ENCODE data around the gene GGT6.
A peak's percentile ranks its signal among the peaks of the same experiment; 100 is the strongest.
"Not testable (repeated sequence)": the region's sequence is repeated elsewhere in the genome, so short reads cannot be mapped to it uniquely, and the experiment has no call there.

Gene GGT6

GRCh38 chr17:4591529-4591928 is 31.2 kb upstream of the GGT6 start:
- DNase-seq (ENCODE audit: low read depth) = no peak

GRCh38 chr17:4590981-4591453 is 30.6 kb upstream of the GGT6 start:
- DNase-seq (ENCODE audit: low read depth) = no peak

- DNase-seq (ENCODE audit: low read depth) = not testable (repeated sequence)
Measured at GRCh38 chr17:4590042-4590441, 29.7 kb upstream of the GGT6 start.

DNA sequence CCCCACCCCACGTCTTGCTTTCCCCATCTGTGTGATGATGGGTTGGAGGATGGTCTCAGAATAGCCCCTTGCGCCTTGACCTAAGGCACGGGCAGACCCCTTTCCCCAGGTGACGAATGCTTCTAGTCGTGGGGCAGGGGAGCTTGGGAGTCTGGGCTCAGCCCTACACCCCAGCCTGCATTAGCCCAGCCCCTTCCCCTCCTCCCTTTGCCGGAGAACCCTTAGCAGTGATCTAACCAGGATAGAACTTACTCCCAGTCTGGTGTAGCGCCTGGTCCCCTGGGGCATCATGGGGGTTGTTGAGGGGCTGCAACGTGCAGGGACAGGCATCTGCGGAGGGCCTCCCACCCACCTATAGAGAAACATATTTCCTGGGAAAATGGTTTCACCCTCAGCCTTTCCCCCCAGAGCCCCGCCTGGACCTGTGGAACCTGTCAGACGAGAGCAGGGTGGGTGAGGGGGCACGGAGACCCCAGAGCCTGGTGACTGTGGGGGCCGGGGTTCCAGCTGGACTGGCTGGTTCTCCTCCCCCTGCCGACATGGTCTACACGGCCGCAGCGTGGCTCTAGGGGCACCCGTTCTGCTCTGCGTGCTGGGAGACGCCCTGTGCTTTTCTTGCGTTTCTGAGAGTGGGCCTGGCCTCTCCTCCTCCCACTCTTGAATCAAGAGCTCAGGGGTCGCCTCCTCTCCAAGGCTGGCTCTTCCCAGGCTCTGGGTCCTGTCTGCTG is 28.7 kb upstream of the GGT6 start:
- no peak for DNase-seq (ENCODE audit: low read depth)

DNA sequence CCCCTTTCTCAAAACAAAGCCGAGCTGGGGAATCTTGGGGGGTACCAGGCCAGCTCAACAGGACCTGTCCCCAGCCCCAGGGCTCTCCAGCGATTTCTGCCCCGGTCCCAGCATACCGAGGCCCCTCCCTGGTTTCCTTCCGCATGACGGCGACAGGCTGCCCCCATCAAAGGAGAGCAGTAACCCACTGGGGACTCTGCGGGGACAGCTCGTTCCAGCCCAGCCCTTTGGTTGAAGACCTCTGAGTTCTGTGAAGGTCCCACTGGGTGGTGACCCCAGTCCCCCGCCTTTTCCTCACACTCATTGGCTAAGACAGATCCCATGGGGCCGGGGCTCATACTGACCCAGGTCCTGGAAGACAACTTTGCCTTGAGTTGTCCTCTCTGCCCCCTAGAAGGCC is 28.0 kb upstream of the GGT6 start:
- DNase-seq (ENCODE audit: low read depth) = no peak

GRCh38 chr17:4587803-4588202 is 27.4 kb upstream of the GGT6 start:
- DNase-seq (ENCODE audit: low read depth) = no peak

DNA sequence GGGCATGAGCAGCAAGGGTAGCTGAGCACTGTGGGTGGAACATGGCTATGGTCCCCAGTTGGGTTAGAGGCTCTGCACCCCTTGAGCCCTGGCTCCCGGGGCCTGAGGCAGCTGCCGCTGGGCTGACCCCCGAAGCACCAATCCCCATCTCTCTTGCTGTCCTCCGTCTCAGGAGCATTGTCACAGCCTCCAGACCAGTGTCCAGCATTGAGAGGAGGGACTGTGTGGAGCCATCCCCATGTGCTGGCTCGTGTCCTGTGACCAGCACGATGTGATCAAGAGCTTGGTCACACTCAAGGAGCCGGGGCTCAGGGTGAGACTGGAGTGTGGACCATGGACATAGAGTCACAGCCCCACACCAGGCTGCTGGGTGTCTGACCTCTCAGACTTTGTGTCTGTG is 26.8 kb upstream of the GGT6 start:
- DNase-seq (ENCODE audit: low read depth) = no peak

GRCh38 chr17:4586043-4586442 is 25.7 kb upstream of the GGT6 start:
- DNase-seq (ENCODE audit: low read depth) = no peak

DNA sequence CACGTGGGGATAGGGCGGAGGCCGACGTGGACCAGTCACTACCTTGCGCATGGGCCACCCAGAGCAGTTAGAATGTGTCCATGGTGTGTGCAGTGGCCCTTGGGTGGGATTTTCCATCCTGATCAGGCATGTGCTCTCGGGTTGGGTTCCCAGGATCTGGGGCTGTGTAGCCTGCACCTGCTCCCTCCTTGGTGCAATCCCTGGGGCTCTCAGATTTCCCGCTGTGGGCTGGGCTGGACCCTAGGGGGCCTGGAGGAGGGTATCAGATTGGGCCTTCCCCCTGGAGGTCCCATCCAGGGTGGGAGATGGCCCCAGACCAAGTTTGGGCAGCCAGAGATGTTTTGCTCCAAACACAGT is 25.2 kb upstream of the GGT6 start:
- no peak for DNase-seq (ENCODE audit: low read depth)

DNA sequence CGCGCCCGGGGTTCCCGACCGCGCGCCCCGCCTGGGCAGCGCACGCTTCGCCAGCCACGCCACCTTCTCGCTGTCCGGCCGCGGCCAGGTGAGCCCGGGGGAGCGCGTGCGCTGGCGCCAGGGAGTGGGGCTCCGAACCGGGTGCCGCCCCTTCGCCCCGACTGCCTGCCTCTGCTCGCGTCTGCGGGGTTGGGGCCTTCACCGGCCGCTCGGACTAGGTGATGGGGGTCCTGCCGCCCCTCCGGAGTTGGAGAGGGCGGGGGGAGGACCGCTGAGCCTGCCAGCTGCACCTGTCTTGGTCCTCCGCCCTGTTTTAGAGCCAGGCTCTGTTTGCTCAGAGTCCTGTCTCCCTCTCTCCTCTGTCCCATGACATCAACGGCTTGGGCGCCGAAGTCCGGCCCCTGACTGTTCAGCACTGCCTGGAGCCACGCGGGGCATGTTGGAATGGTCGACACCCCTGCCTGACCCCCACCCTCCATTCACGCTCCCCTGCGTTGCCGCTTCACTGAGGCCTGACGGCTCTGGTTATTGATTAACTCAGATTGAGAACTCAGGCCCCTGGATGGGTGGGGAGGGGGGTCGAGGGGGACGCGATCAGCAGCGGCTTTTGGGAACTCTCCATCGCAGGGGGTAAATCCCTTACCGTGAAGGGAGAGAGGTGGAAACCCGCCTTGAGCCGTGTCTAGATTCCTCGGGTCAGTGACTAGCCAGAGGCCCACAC is 24.7 kb upstream of the GGT6 start:
- no peak for DNase-seq (ENCODE audit: low read depth)

GRCh38 chr17:4584101-4584916 is 23.9 kb upstream of the GGT6 start, which contains the start of gene SMTNL2:
Gene SMTNL2, plus strand, starts transcription at chr17:4584529. Its CDS starts 77 bp downstream, at chr17:4584606.
- peak; percentile 18 for DNase-seq (ENCODE audit: low read depth)

DNA sequence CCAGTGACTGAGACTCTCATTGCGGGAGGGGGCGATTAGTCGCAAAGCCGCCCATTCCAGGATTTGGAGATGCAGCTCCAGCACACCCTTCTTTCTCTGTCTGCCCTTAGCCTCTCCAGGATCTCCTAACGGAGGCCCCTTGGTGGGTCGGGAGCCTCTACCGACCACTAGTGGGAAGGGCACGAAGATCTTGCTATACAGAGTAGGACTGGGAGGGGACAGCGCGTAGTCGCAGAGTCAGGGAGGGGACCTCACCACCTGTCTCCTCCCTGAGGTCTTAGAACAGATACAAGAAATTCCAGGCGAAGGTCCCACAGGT is 23.4 kb upstream of the GGT6 start:
- no peak for DNase-seq (ENCODE audit: low read depth)

- no peak for DNase-seq (ENCODE audit: low read depth)
Measured at GRCh38 chr17:4583206-4583605, 22.8 kb upstream of the GGT6 start.

DNA sequence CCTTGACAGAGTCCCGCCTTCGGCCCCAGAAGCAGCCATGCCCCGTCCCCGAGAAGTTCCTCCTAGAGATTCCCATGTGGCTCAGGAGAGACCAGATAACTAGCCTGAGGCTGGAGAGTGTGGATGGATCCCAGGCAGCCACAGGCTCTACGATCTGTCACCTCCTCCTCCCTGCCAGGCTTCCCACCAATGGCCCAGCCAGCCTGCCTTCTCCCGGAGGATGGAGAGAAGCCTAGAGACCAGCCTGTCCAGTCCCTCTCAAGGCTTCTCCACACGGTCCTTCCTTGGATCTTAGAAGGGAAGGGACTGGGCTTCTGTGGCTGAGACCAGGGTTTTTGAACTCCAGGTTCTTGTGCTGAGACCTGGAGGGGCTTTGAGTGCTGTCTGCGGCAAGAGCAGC is 22.3 kb upstream of the GGT6 start:
- no peak for DNase-seq (ENCODE audit: low read depth)

DNA sequence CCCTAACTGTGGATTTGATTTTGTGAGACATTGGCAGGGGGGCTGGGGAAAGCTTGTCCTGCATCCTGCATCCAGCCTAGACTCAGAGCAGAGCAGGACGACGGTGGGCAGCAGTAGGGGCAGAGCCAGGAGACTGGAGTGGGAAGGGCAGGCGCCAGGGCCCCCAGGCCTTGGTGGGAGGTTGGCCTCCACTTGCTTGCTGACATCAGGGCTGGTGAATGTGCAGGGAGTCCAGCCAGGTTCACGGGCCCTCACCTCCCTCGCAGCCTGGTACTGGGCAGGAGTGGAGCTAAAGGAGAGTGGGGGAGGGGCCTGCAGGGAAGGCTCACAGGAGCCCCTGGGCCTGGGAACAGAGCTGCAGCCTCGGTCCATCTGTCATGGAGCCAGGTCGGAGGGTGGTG is 21.7 kb upstream of the GGT6 start:
- DNase-seq (ENCODE audit: low read depth) = no peak

DNA sequence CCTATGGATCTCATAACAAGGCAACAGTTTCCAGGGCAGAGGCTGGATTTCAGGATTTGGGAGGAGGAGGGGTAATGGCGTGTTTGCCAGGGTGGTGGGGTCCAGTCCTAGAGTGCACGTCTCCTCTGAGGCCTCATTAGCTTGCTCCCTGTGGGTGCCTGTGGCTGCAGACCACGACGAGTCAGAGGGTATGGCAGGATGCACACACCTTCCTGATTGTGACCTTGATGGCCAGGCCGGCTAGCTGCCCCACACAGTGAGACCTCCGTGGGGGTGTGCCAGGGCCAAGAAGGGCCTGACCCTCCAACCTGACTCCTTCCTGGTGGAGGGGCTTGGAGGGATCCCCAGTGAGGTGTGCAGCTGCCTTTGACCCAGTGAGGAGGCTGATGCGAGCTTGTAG is 19.9 kb upstream of the GGT6 start:
- no peak for DNase-seq (ENCODE audit: low read depth)

GRCh38 chr17:4579678-4580077 is 19.3 kb upstream of the GGT6 start:
- DNase-seq (ENCODE audit: low read depth) = no peak

GRCh38 chr17:4578349-4578748 is 18.0 kb upstream of the GGT6 start:
- DNase-seq (ENCODE audit: low read depth) = not testable (repeated sequence)

DNA sequence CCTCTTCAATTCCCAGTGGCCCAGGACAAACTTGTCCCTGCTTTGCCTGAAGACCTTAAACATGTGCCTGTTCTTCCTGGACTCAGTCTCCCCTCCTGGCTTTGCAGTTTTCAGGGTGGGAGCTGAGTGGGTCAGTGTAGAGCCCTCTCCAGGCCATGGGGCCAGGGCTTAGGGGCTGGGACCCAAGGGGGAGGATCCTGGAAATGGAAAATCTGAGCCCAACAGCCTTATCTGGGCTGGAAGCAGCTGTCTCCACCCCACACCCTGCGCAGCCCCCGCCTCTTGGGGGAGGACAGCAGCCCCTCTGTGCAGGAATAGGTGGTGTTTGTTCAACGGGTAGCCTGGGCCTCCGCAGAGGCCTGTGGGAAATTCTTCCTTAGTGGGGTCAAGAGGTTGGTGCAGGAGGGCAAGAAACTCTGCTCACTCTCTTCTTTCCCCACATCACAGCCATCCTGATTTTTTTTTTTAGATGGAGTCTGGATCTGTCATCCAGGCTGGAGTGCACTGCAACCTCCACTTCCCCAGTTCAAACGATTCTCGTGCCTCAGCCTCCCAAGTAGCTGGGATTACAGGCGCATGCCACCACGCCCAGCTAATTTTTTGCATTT is 17.1 kb upstream of the GGT6 start:
- no peak for DNase-seq (ENCODE audit: low read depth)

DNA sequence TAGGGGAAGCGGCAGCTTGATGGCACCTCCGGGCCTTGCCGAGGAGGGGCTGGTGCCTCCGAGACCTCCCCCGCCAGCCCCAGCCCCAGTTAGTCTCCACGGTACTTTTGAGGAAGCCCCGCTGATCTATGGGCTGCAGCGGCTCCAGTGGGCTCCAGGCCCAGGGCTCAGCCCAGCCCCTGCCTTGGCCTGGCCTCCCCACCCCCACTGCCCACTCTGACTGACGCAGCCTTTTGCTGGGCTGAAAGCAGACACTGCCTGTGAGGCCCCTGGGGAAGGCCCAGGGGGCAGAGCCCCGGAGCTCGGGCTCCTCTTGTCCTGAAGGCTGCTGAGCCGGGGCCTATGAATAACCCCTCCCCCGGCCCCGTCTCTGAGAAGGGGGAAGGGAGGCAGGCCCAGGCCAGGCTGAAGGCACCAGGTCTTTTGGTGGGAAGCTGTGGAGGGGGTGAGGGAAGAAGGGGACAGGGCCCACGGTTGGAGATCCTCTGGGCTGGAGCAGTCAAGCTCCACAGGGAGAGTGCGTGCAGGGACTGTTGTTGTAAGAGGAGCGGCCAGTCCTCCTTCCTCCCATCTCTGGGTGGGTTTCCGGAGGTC is 16.4 kb upstream of the GGT6 start:
- DNase-seq (ENCODE audit: low read depth) = no peak

GRCh38 chr17:4576161-4576558 is 15.8 kb upstream of the GGT6 start:
- DNase-seq (ENCODE audit: low read depth) = no peak

GRCh38 chr17:4574448-4575045 is 14.2 kb upstream of the GGT6 start:
- no peak for DNase-seq (ENCODE audit: low read depth)

Measured in stimulated activated CD8-positive, alpha-beta memory T cell treated with anti-CD3 and anti-CD28 coated beads, Interleukin-4, amount 100 ng/mL, for 24 hours (primary cell).